ENCODE measurements around the gene GEMIN4.

The GEMIN4 gene

GRCh38 chr17:740240-741017 is 11.6 kb downstream of the GEMIN4 start:
- DNase-seq (ENCODE audit: low read depth): no peak

DNA sequence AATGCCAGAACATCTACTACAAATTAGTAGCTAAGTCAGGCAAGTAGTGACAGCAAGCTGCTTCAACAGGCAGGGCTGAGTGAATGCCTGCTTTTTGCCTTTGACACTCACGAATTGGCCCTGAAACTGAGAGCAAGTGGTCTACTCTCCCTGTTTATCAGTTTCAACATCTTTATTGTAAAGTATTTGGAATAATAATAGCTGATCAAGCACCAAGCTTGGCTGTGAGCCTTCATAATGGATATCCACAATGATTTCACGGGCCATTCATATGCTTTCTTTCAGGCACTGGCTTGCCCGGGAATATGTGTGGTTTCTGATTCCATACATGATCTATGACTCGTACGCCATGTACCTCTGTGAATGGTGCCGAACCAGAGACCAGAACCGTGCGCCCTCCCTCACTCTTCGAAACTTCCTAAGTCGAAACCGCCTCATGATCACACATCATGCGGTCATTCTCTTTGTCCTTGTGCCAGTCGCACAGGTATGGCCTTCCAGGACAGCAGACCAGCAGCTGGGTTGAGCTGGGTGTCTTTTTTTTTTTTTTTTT is 14.4 kb downstream of the GEMIN4 start:
- DNase-seq (ENCODE audit: low read depth): no peak

- no peak for DNase-seq (ENCODE audit: low read depth)
These were observed 18.3 kb downstream of the GEMIN4 start for GRCh38 chr17:733743-734142.

DNA sequence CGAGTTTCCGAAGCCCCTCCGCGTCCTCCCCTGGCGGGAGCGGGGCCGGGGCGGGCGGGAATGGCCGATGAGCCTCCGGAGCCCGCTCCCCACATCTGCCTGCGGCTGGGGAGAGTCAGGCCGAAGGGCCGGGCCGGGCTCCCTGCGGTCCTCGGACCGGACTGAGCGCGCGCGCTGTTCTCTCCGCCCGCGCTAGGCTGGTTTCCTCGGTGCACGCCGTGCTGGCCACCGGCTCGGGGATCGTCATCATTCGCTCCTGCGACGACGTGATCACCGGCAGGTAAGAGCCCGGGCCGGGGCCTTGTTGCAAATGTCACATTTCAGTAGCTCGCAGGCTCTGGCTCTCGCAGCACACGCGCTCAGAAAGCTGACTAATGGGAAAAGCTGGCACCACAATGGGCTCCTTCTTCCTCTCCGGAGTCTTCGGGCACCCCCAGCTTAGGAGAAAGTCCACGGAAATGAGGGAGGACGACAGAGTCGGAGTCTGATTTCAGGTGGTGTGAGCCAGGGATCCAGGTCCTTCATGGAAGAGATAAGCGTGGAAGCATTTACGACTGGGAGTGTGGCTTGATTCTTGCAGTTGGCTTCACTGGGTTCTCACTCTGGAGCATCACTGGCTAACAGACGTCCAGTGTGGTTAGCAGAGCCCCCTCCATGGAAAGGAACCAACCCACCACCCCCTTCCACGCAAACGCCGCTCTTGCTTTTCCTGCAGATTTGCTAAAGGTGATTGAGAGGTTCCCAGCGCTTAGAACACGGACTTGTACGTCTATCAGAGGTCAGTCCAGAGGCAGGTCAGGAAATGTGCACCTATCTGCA is 19.0 kb downstream of the GEMIN4 start:
- DNase-seq (ENCODE audit: low read depth): no peak

DNA sequence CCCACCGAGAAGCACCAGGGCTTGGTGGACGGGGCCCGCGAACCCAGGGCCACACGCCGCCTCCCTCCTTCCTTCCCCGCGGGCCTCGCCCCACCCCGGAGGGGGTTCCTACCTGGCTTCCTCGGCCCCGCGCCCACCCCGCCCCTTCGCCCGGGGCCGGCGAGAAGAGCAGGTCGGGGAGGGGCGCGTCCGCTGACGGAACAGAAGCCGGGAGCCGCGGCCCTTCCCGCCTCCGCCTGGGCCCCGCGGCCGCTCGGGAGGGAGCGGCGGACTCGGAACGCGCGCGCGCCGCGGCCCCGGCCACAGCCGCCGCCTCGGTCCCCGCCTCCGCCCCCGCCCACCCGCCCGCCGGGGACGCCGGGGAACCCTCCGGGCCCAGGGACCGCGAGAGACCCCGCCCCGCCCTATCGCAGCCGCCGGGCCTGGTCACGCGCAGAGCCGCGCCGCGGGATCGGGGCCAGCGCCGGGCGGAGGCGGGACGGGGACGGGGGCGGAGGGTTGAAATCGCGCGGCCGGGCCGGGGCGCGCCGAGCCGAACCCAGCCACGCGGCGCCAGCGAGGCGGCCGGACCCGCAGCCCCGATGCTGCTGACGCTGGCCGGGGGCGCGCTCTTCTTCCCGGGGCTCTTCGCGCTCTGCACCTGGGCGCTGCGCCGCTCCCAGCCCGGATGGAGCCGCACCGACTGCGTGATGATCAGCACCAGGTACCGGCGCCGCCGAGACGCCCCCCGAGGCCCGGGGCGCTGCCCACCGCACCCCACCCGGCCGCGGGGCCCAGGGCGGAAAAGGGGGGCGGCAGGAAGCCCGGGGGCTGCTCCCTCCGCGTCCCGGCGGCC is 19.8 kb downstream of the GEMIN4 start, which contains the start of gene TLCD3A:
TLCD3A (plus strand) TSS at position 530 of the 835 bp plus-strand sequence; CDS start at position 582, 52 bp downstream.
- peak; percentile 34 for DNase-seq (ENCODE audit: low read depth)

GRCh38 chr17:731644-732066 is 20.4 kb downstream of the GEMIN4 start:
- DNase-seq (ENCODE audit: low read depth): no peak

- DNase-seq (ENCODE audit: low read depth): no peak
These were observed 23.2 kb downstream of the GEMIN4 start for GRCh38 chr17:728911-729310.

- no peak for DNase-seq (ENCODE audit: low read depth)
These were observed 25.7 kb downstream of the GEMIN4 start for GRCh38 chr17:726271-726919.

GRCh38 chr17:725746-726145 is 26.3 kb downstream of the GEMIN4 start:
- no peak for DNase-seq (ENCODE audit: low read depth)

- no peak for DNase-seq (ENCODE audit: low read depth)
These were observed 27.0 kb downstream of the GEMIN4 start for GRCh38 chr17:725084-725483.

DNA sequence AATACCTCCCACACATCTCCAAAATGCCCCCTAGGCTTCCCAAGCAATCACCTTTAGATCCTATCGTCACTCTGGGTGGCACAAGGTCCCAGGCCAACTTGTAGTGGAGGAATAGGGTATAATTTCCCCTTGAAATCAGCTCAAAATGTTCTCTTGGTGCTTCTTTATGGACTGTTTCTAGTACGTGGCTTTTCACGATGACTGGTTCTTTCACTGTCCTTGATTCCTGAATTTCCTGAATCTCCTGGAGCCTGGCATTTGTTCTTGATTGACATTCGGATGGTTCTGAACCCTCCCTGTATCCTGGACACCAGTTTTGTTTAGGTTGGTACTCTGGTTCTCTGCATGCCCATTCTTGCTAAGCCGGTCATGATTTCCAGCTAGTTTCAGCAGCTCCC is 30.5 kb downstream of the GEMIN4 start:
- DNase-seq (ENCODE audit: low read depth): no peak

GRCh38 chr17:720706-721539 is 31.1 kb downstream of the GEMIN4 start:
- no peak for DNase-seq (ENCODE audit: low read depth)

GRCh38 chr17:718075-718474 is 34.0 kb downstream of the GEMIN4 start:
- DNase-seq (ENCODE audit: low read depth): no peak

- DNase-seq (ENCODE audit: low read depth): no peak
These were observed 43.9 kb downstream of the GEMIN4 start for GRCh38 chr17:708132-708531.

DNA sequence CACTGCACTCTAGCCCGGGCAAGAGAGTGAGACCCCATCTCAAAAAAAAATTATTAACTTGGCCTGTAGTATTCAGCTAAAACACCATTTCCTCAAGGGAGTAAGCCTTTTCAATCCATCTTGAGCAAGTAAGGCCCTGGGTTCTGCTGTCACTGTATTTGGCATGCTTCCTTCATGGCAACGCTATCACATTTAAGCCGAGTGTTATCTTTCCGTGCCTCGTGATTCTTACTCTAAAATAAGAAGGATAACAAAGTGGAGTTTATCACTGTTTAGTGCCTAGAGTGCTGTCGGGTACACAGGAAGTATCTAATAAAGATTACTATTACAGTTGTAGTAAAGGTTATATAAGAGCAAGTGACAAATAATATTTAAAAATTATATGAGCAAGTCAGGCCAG is 46.2 kb downstream of the GEMIN4 start:
- DNase-seq (ENCODE audit: low read depth): no peak

DNA sequence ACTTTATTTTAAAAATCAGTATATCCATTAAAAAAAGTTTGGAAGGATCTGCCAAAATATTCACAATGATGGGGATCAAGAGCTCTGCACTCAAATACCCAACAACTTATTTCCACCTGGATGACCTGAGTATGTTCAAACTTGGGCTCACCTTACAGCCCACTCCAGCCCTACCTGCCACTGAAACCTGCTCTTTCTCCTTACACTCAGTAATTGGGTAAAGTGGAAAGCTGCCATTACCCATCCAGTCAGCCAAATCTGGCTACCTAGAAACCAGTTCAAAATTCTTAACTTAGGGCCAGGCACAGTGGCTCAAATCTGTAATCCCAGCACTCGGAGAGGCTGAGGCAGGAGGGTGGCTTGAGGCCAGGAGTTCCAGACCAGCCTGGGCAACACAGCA is 47.1 kb downstream of the GEMIN4 start:
- DNase-seq (ENCODE audit: low read depth): no peak

DNA sequence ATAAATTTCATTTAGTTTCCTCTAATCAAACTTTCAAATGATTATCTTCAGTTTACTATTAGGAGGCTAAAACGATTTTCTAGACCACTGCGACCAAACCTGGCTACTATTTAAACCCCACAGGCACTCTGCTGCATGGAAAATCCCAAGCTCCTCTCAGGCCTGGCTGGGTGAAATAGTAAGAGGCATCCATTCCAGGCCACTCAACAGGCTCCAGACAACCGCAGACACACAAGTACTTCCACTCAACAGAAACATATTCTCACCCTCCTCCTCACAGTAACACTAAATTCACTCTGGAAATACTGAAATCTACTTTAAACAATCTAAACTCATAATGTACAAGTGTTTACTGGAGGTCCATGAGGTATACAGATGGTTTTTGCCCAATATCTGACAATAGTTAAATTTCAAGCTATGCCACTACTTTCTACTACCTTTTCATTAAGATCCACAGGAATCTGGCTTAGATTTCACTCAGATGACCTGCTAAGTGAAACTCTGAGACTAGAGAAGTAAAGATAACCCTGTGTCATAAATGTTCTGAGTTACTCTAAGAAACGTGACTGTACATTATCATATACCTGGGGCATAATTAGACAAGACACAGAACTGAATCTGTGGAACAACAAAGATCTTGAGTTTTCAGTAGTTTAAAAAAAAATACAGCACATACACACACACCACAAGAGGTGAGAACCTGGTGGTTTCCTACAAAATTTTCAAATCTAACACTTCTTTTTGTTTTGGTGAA is 47.8 kb downstream of the GEMIN4 start:
- no peak for DNase-seq (ENCODE audit: low read depth)

DNA sequence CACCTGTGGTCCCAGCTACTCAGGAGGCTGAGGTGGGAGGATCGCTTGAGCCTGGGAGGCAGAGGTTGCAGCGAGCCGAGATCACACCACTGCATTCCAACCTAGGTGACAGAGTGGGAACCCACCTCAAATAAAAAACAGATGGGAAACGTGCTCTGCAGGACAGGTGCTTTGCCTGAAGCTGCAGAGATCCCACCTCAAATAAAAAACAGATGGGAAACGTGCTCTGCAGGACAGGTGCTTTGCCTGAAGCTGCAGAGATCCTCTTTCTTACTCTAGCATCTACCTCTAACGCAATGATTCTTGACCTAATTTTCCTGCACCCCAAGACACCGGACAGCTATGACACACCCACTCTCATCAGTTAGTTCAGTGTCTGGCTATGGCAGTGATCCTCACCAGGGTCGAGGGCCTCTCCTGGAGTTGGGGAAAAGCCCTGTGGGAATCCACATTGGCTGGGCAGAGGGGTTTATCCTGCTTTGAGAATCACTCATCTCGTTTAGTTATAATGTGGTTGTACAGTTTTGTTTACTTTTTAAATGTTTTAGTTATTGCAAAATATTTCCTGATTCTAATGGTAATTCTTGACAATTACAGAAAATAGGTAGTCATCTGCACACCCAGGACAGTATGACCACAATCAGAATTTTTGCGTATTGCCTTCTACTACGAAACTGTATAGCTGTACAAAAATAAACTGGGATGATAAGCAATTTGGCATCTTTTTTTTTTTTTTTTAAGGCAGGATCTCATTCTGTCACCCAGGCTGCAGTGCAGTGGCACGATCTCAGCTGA is 48.8 kb downstream of the GEMIN4 start:
- no peak for DNase-seq (ENCODE audit: low read depth)

DNA sequence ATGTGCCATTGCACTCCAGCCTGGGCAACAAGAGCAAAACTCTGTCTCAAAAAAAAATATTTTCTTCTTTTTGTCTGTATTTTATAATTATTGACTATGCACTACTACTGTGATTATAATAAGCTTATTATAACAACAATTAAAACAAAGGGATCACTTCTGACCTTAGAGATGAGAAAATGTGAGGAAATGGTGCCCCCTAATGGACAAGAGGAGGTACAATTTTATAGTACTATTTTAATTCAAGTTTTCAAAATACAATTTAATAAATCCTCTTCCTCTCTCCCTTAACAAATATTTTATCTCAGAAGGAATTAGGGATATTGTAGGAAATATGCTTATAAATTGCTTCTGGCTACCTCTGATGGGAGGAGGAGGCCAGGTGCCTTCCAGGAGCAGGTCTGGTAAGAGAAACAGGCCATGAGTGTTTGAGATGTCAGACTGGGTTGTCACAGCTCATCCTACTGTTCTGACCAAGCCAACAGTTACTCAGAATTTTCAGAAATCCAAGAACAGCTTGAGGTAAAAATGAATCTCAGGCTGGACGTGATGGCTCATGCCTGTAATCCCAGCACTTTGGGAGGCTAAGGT is 51.5 kb downstream of the GEMIN4 start:
- no peak for DNase-seq (ENCODE audit: low read depth)
